HCT116 (cell line): Measurements from ENCODE around the gene AGBL3. TPM values are rescaled to one million over a fixed set of nuclear protein-coding genes. Genes with fewer than 3 reads are reported as not detected.

Experiments
- ATAC-seq: fragments of 200-7000 bp; cut with Tn5 transposase; 2 replicates; pipeline ENCODE4 v1.9.1; 2020; ENCODE audit warnings: mild to moderate bottlenecking, moderate library complexity
- BruUV-seq: library from RNA; stranded (reverse); fragments of 400-500 nt; replicated peaks from 2 replicates; lab custom pipeline; 2021; lab: Mats Ljungman, UMichigan
- CTCF ChIA-PET: fragments of 300-600 bp; sonication (Branson Sonifier 250); formaldehyde crosslinking; loops from one replicate; lab custom pipeline; 2021; ENCODE audit warnings: antibody characterized with exemption; lab: Charles Lee
- POLR2A ChIA-PET: fragments of 300-600, 350-600 bp; sonication (Branson Sonifier 250); formaldehyde crosslinking; loops from one replicate; lab custom pipeline; 2021; ENCODE audit warnings: antibody characterized with exemption; lab: Charles Lee
- RAD21 ChIA-PET, 2 experiments: fragments of 300-600 bp; sonication (Branson Sonifier 250); formaldehyde crosslinking; loops; one replicate each; lab custom pipeline; 2023; ENCODE audit warnings: low total read pairs in 2 of 2; ENCODE audit not compliant: uncharacterized antibody in 2 of 2, unreplicated experiment in 2 of 2, low non-redundant PET in 1 of 2; lab: Charles Lee
- DNase-seq: peaks from one replicate; pipeline ENCODE4 v3.0.0-alpha.2; 2010; ENCODE audit warnings: low read depth, low spot score
- H2AFZ ChIP-seq: fragments of 200-600 bp; shearing (Covaris generic), sonication (generic); 2 replicates; pipeline ENCODE4 v1.6.1; 2017; ENCODE audit warnings: low read depth, mixed run types, mixed read lengths, antibody characterized with exemption, low read length; ENCODE audit not compliant: poor library complexity, severe bottlenecking
- H3K27ac ChIP-seq: 2 replicates; pipeline ENCODE4 v1.5.1; 2012; ENCODE audit warnings: low read depth, low read length
- H3K27me3 ChIP-seq: fragments of 200-600 bp; sonication (generic); 2 replicates; pipeline ENCODE4 v1.6.1; 2016; ENCODE audit warnings: mixed run types, low read length, mixed read lengths; ENCODE audit not compliant: insufficient read depth
- H3K36me3 ChIP-seq, 2 experiments: fragments of 200-500 bp in 1 of 2; fragments of 200-600 bp in 1 of 2; sonication (Bioruptor generic) in 1 of 2; sonication (generic) in 1 of 2; 2 replicates each; pipeline versions ENCODE4 v1.5.1 to v1.6.1; 2014 to 2016; ENCODE audit warnings: low read length in 2 of 2, inconsistent platforms in 1 of 2, mixed read lengths in 1 of 2, mixed run types in 1 of 2; ENCODE audit not compliant: insufficient read depth in 2 of 2, control insufficient read depth in 1 of 2
- H3K4me1 ChIP-seq, 2 experiments: fragments of 200-600 bp in 1 of 2; sonication (generic) in 1 of 2; 2 replicates each; pipeline versions ENCODE4 v1.5.1 to v1.6.1; 2012 to 2017; ENCODE audit warnings: low read length in 2 of 2, inconsistent platforms in 1 of 2, mild to moderate bottlenecking in 1 of 2, mixed read lengths in 1 of 2, mixed run types in 1 of 2, moderate library complexity in 1 of 2; ENCODE audit not compliant: insufficient read depth in 2 of 2, control insufficient read depth in 1 of 2
- H3K4me2 ChIP-seq: fragments of 200-600 bp; sonication (generic); 2 replicates; pipeline ENCODE4 v1.6.1; 2017; ENCODE audit warnings: mixed run types, low read length, mixed read lengths
- H3K4me3 ChIP-seq, 2 experiments: fragments of 200-600 bp in 1 of 2; sonication (generic) in 1 of 2; replicated peaks in 1 of 2; 2 replicates each; pipeline ENCODE4 v1.5.1; 2011 to 2016; ENCODE audit warnings: low read length in 2 of 2, control low read depth in 1 of 2, low read depth in 1 of 2, mild to moderate bottlenecking in 1 of 2, mixed read lengths in 1 of 2, mixed run types in 1 of 2
- H3K79me2 ChIP-seq: fragments of 200-600 bp; sonication (generic); 2 replicates; pipeline ENCODE4 v1.6.1; 2017; ENCODE audit warnings: mild to moderate bottlenecking, mixed run types, low read length, moderate library complexity, mixed read lengths; ENCODE audit not compliant: insufficient read depth
- H3K9ac ChIP-seq: fragments of 200-600 bp; sonication (generic); 2 replicates; pipeline ENCODE4 v1.6.1; 2016; ENCODE audit warnings: low read length, mixed read lengths
- H3K9me2 ChIP-seq: fragments of 200-600 bp; sonication (generic), shearing (Covaris generic); 2 replicates; pipeline ENCODE4 v1.6.1; 2017; ENCODE audit warnings: mixed run types, mild to moderate bottlenecking, moderate library complexity; ENCODE audit not compliant: insufficient read depth
- H3K9me3 ChIP-seq, 2 experiments: fragments of 200-500 bp in 1 of 2; fragments of 200-600 bp in 1 of 2; sonication (Bioruptor generic) in 1 of 2; sonication (generic) in 1 of 2; 2 replicates each; pipeline ENCODE4 v1.6.1; 2014 to 2017; ENCODE audit warnings: low read length in 2 of 2, mixed read lengths in 2 of 2, inconsistent platforms in 1 of 2, low read depth in 1 of 2, mild to moderate bottlenecking in 1 of 2, mixed run types in 1 of 2, moderate library complexity in 1 of 2; ENCODE audit not compliant: control insufficient read depth in 1 of 2, insufficient read depth in 1 of 2
- H4K20me1 ChIP-seq: fragments of 200-600 bp; sonication (generic), shearing (Covaris generic); 2 replicates; pipeline ENCODE4 v1.6.1; 2017; ENCODE audit warnings: mixed run types, mild to moderate bottlenecking, moderate library complexity; ENCODE audit not compliant: insufficient read depth
- ATF3 ChIP-seq: IDR thresholded peaks from 2 replicates; pipeline ENCODE4 v1.6.1; 2012
- POLR2A ChIP-seq: IDR thresholded peaks from 2 replicates; pipeline ENCODE4 v1.7.0; 2011; ENCODE audit warnings: borderline replicate concordance; ENCODE audit not compliant: insufficient read depth, insufficient read length; ENCODE audit errors: extremely low read depth
- TCF7L2 ChIP-seq: IDR thresholded peaks from 2 replicates; pipeline ENCODE4 v1.7.0; 2011; ENCODE audit warnings: borderline replicate concordance, inconsistent platforms; ENCODE audit not compliant: insufficient read depth, insufficient read length; ENCODE audit errors: extremely low read depth
- intact Hi-C: fragments of 100-400 bp; cut with micrococcal nuclease; formaldehyde crosslinking; loops from 2 replicates; pipeline ENCODE4 v1.10.0; 2022
- total RNA-seq: library from RNA; stranded (reverse); gene quantifications from one replicate; pipeline ENCODE4 v1.2.1, GENCODE V29; 2021; ENCODE audit not compliant: unreplicated experiment

AGBL3 gene
- total RNA-seq, 1 experiment from 2014 or later = 1.9 TPM

DNA sequence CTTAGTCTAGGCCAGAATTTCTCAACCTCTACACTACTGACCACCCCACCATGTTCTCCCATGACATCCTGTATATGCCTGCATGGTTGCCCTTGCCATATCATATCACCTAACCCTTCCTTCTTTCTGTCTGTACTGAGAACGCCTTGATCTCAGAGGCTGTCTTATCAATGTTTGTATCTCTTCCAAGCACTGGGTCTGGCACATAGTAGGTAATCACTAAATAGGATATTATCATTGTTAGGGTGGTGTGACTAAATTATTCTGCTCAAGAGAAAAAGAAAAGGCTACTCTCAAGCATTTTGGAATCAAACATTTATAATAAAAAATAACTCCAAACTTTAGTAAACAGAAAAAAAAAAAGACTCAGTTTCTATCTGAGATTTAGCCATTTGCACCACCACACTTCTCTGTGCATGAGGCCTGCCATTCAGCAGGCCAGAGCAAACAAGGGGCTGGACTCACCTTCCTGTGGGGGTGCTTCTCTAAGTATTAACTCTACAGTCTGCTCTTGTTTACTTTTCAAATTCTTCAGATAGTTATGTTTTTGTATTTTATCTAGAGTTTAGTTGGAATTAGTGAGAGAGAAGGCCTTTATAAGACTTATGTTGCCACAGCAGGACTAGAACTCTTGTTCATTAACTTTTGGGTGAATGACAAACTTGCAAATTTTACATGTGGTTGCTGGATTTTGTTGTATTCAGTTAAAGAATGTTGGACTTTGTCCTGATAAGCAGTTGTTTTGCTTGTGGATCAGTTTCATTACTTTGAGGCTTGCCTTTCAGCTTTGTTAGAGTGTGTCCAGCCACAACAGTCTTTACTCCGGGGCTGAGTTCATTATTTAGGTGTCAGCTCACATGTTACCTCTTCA is 5.4 kb downstream of the AGBL3 start:
- no TSS peak for BruUV-seq
- Histone ChIP-seq H2AFZ (no peak overlapping the region), H3K27ac (no peak overlapping the region), H3K79me2 (peaks cover 17% of the 10 kb centered on the region), H3K4me1 (peaks cover 0 to 9% of the 10 kb centered on the region in 2 experiments; a peak in 2 of 4 replicates), H3K9me2 (no peaks in the 10 kb centered on the region), H3K36me3 (0 out of 4 replicates have a peak, but pooled peaks cover 0 to 4% of the 10 kb centered on the region in 2 experiments), H3K9me3 (no peaks in the 10 kb centered on the region), H3K4me2 (no peak overlapping the region), H3K9ac (no peak overlapping the region), H3K27me3 (no peaks in the 10 kb centered on the region), H3K4me3 (no peak overlapping the region), H4K20me1 (no peaks in the 10 kb centered on the region)
- intact Hi-C loops = no loop called here
- ATAC-seq = no peak
- DNase-seq = no peak
- CTCF ChIA-PET = no interaction called here
- TF ChIP-seq TCF7L2 (no peak), POLR2A (no peak)
- RAD21 ChIA-PET = no interaction called here
- POLR2A ChIA-PET = no interaction called here

- Histone ChIP-seq H3K27me3 (no peaks in the 10 kb centered on the region), H3K36me3 (0 out of 4 replicates have a peak, but pooled peaks cover 0 to 4% of the 10 kb centered on the region in 2 experiments), H3K9me2 (no peaks in the 10 kb centered on the region), H3K4me1 (peaks cover 0 to under 1% of the 10 kb centered on the region in 2 experiments; a peak in 1 of 4 replicates), H3K9me3 (no peaks in the 10 kb centered on the region), H4K20me1 (no peaks in the 10 kb centered on the region), H3K27ac (no peak overlapping the region), H3K4me3 (no peak overlapping the region), H3K4me2 (no peak overlapping the region), H3K79me2 (peaks cover 7% of the 10 kb centered on the region), H3K9ac (no peak overlapping the region), H2AFZ (no peak overlapping the region)
- no peak for ATAC-seq
- BruUV-seq = no TSS peak
- ChIA-PET RAD21 (no interaction called here), CTCF (no interaction called here), POLR2A (no interaction called here)
- TF ChIP-seq ATF3 = no peak
- intact Hi-C loops = no loop called here
- no peak for DNase-seq
Measured at GRCh38 chr7:134992626-134993179, 6.4 kb downstream of the AGBL3 start.
